DOHH2 (cell line): ENCODE results near the gene SOD1.

Source experiments
- H3F3A ChIP-seq: fragments of 200-600 bp; sonication (generic), shearing (Covaris generic); 2 replicates; pipeline ENCODE4 v1.6.0; 2016; ENCODE audit warnings: antibody characterized with exemption, mild to moderate bottlenecking; ENCODE audit not compliant: control insufficient read depth, insufficient read depth
- H3K27ac ChIP-seq: fragments of 200-600 bp; sonication (generic); 2 replicates; pipeline ENCODE4 v1.5.1; 2014; ENCODE audit warnings: low read depth, mild to moderate bottlenecking, low read length, moderate library complexity
- H3K27me3 ChIP-seq: fragments of 200-600 bp; sonication (generic); 2 replicates; pipeline ENCODE4 v1.6.1; 2014; ENCODE audit warnings: mild to moderate bottlenecking, low read length, mixed read lengths; ENCODE audit not compliant: control insufficient read depth
- H3K36me3 ChIP-seq: fragments of 200-600 bp; sonication (generic); 2 replicates; pipeline ENCODE4 v1.6.1; 2014; ENCODE audit warnings: mild to moderate bottlenecking, low read length, moderate library complexity, mixed read lengths; ENCODE audit not compliant: control insufficient read depth
- H3K4me1 ChIP-seq: fragments of 200-600 bp; sonication (generic); 2 replicates; pipeline ENCODE4 v1.6.1; 2014; ENCODE audit warnings: mild to moderate bottlenecking, low read length, mixed read lengths; ENCODE audit not compliant: control insufficient read depth
- H3K4me2 ChIP-seq: fragments of 200-600 bp; sonication (generic); 2 replicates; pipeline ENCODE4 v1.6.0; 2014; ENCODE audit warnings: mild to moderate bottlenecking, low read length, moderate library complexity
- H3K4me3 ChIP-seq: fragments of 200-600 bp; sonication (generic); 2 replicates; pipeline ENCODE4 v1.5.1; 2014; ENCODE audit warnings: mild to moderate bottlenecking, low read length, mixed read lengths
- H3K79me2 ChIP-seq: fragments of 200-600 bp; sonication (generic); 2 replicates; pipeline ENCODE4 v1.6.1; 2014; ENCODE audit warnings: mild to moderate bottlenecking, low read length, mixed read lengths; ENCODE audit not compliant: control insufficient read depth
- H3K9me2 ChIP-seq: fragments of 200-600 bp; sonication (generic); replicated peaks from 2 replicates; pipeline ENCODE4 v1.6.1; 2014; ENCODE audit warnings: mild to moderate bottlenecking, low read length, mixed read lengths; ENCODE audit not compliant: control insufficient read depth
- H3K9me3 ChIP-seq: fragments of 200-600 bp; sonication (generic); 2 replicates; pipeline ENCODE4 v1.6.1; 2014; ENCODE audit warnings: antibody characterized with exemption, low read length, mixed read lengths; ENCODE audit not compliant: control insufficient read depth, insufficient read depth
- H4K20me1 ChIP-seq: fragments of 200-600 bp; sonication (generic); 2 replicates; pipeline ENCODE4 v1.6.0; 2014; ENCODE audit warnings: low read depth, mild to moderate bottlenecking, antibody characterized with exemption, low read length, moderate library complexity; ENCODE audit not compliant: control insufficient read depth, insufficient read depth
- CTCF ChIP-seq: fragments of 200-600 bp; sonication (generic); IDR thresholded peaks from one replicate; pipeline ENCODE4 v1.5.1; 2014; ENCODE audit warnings: antibody characterized with exemption, mild to moderate bottlenecking, low read depth, low read length; ENCODE audit not compliant: poor library complexity, severe bottlenecking
- EZH2phosphoT487 ChIP-seq: fragments of 200-600 bp; sonication (generic); IDR thresholded peaks from 2 replicates; pipeline ENCODE4 v1.6.1; 2017; ENCODE audit warnings: borderline replicate concordance, mild to moderate bottlenecking, antibody characterized with exemption, low read length, moderate library complexity, mixed read lengths

SOD1 gene

GRCh38 chr21:31710586-31710985 is 51.1 kb downstream of the SOD1 start:
- no peak overlapping the region for H3K4me3 ChIP-seq
- H3F3A ChIP-seq: no peaks in the 10 kb centered on the region
- H3K4me1 ChIP-seq: peaks cover 67% of the 10 kb centered on the region
- H3K9me2 ChIP-seq: no peaks in the 10 kb centered on the region
- peaks cover 100% of the 10 kb centered on the region for H3K79me2 ChIP-seq
- no peaks in the 10 kb centered on the region for H3K27me3 ChIP-seq
- no peak for TF ChIP-seq EZH2phosphoT487
- TF ChIP-seq CTCF: no peak
- H3K9me3 ChIP-seq: no peaks in the 10 kb centered on the region
- H3K27ac ChIP-seq: no peak overlapping the region
- H4K20me1 ChIP-seq: peaks cover 63% of the 10 kb centered on the region
- H3K4me2 ChIP-seq: no peak overlapping the region
- peaks cover 46% of the 10 kb centered on the region for H3K36me3 ChIP-seq

GRCh38 chr21:31711326-31711725 is 51.8 kb downstream of the SOD1 start:
- Histone ChIP-seq H3K79me2 (peaks cover 100% of the 10 kb centered on the region), H3K27ac (no peak overlapping the region), H4K20me1 (peaks cover 67% of the 10 kb centered on the region), H3K4me1 (peaks cover 74% of the 10 kb centered on the region), H3K9me3 (no peaks in the 10 kb centered on the region), H3K36me3 (peaks cover 43% of the 10 kb centered on the region), H3K4me2 (no peak overlapping the region), H3K4me3 (no peak overlapping the region), H3K9me2 (no peaks in the 10 kb centered on the region), H3F3A (peaks cover 3% of the 10 kb centered on the region; the same call in 1 of the 2 replicates), H3K27me3 (no peaks in the 10 kb centered on the region)
- no peak for TF ChIP-seq EZH2phosphoT487
- no peak for TF ChIP-seq CTCF

GRCh38 chr21:31711745-31712285 is 52.3 kb downstream of the SOD1 start:
- Histone ChIP-seq H3K27me3 (no peaks in the 10 kb centered on the region), H3K4me2 (no peak overlapping the region), H3K9me3 (no peaks in the 10 kb centered on the region), H3K27ac (no peak overlapping the region), H3K36me3 (peaks cover 38% of the 10 kb centered on the region), H3K4me3 (no peak overlapping the region), H4K20me1 (peaks cover 68% of the 10 kb centered on the region), H3K4me1 (peaks cover 79% of the 10 kb centered on the region), H3F3A (peaks cover 3% of the 10 kb centered on the region; the same call in 1 of the 2 replicates), H3K9me2 (no peaks in the 10 kb centered on the region), H3K79me2 (peaks cover 100% of the 10 kb centered on the region)
- no peak for TF ChIP-seq EZH2phosphoT487

- Histone ChIP-seq H3K27me3 (no peaks in the 10 kb centered on the region), H4K20me1 (peaks cover 67% of the 10 kb centered on the region), H3K9me3 (no peaks in the 10 kb centered on the region), H3K79me2 (peaks cover 100% of the 10 kb centered on the region), H3K4me2 (no peak overlapping the region), H3K9me2 (no peaks in the 10 kb centered on the region), H3K27ac (no peak overlapping the region), H3K36me3 (peaks cover 30% of the 10 kb centered on the region), H3K4me3 (no peak overlapping the region), H3F3A (peaks cover 3% of the 10 kb centered on the region; the same call in 1 of the 2 replicates), H3K4me1 (peaks cover 84% of the 10 kb centered on the region)
- TF ChIP-seq CTCF (no peak), EZH2phosphoT487 (no peak)
Measured at GRCh38 chr21:31713115-31713514, 53.6 kb downstream of the SOD1 start.
